Activated CD8-positive, alpha-beta memory T cell treated with anti-CD3 and anti-CD28 coated beads, Interleukin-2, amount 10 ng/mL, durations not matched to agents 7 days and 5 days (primary cell): ENCODE data around the gene EDC4. TPM values are rescaled to one million over a fixed set of nuclear protein-coding genes. Genes with fewer than 3 reads are reported as not detected.

Experiments
- ATAC-seq: fragments of 150-1000 bp; cut with Tn5 transposase; one replicate; pipeline ENCODE4 v1.10.0; 2021; ENCODE audit warnings: moderate library complexity
- CTCF ChIA-PET: fragments of 350-600 bp; sonication (Branson Sonifier 250); formaldehyde crosslinking; loops from one replicate; lab custom pipeline; 2021; ENCODE audit warnings: antibody characterized with exemption; lab: Charles Lee
- DNase-seq: peaks from one replicate; pipeline ENCODE4 v3.0.0-alpha.2; 2020
- H3K27ac Mint-ChIP-seq: one replicate; pipeline ENCODE4 v1.8.0; 2021; ENCODE audit warnings: mild to moderate bottlenecking, mixed read lengths
- H3K27me3 Mint-ChIP-seq: one replicate; pipeline ENCODE4 v1.8.0; 2021; ENCODE audit warnings: mixed read lengths
- H3K36me3 Mint-ChIP-seq: one replicate; pipeline ENCODE4 v1.8.0; 2021; ENCODE audit warnings: mild to moderate bottlenecking, mixed read lengths
- H3K4me1 Mint-ChIP-seq: one replicate; pipeline ENCODE4 v1.8.0; 2021; ENCODE audit warnings: mixed read lengths
- H3K4me3 Mint-ChIP-seq: one replicate; pipeline ENCODE4 v1.8.0; 2021; ENCODE audit warnings: mild to moderate bottlenecking, moderate library complexity, mixed read lengths
- H3K9me3 Mint-ChIP-seq: one replicate; pipeline ENCODE4 v1.8.0; 2022; ENCODE audit warnings: low read depth, mixed read lengths
- total RNA-seq, 2 experiments: library from RNA; stranded (reverse); gene quantifications; one replicate each; pipeline ENCODE4 v1.2.3, GENCODE V29; 2021

EDC4 gene
- total RNA-seq, 2 experiments from 2014 or later, result 122 to 124 TPM

DNA sequence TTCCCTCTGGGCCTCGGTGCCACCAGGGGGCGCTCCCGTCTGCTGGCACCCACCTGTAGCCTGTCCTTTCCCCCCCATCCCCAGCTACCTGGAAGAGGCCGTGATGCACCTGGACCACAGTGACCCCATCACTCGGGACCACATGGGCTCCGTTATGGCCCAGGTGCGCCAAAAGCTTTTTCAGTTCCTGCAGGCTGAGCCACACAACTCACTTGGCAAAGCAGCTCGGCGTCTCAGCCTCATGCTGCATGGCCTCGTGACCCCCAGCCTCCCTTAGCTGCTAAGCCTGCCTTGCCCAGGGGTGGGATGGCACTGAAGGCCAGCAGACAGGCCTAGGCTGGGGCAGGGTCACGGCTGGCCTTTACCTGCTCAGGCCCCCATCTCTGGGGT is 11.0 kb downstream of the EDC4 start:
- H3K4me1 Mint-ChIP-seq, result no peaks in the 10 kb centered on the region
- H3K9me3 Mint-ChIP-seq, result no peaks in the 10 kb centered on the region
- no peaks in the 10 kb centered on the region for H3K27me3 Mint-ChIP-seq
- no peak overlapping the region for H3K4me3 Mint-ChIP-seq
- peaks cover 24% of the 10 kb centered on the region for H3K36me3 Mint-ChIP-seq
- ATAC-seq, result peak; percentile 84
- peak overlapping the region; percentile 46 for H3K27ac Mint-ChIP-seq
- peak; percentile 73 for DNase-seq
- CTCF ChIA-PET, result interaction anchor here (0.8 to 3.9 kb wide), 39 partner anchors 9 to 211 kb away, joined by 3 to 38 read pairs (median 5); partner anchors contain the start of genes CTRL, EDC4, NFATC3 and NUTF2

DNA sequence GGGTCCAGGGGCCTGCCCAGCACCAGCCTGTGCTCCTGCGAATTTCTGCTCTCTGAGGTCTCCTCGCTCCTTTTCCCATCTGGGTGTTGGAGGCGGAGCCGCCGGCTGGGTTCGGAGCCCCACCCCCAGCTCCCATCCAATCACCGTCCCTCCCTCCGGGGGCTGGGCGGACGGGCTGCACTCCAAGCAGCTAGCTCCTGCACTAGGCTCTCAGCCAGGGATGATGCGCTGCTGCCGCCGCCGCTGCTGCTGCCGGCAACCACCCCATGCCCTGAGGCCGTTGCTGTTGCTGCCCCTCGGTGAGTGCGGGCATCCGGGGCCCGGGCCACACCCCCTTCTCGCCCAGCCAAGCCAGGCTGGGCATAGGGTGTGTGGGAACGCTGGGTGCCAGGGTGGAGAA is 11.8 kb downstream of the EDC4 start, which contains the start of gene NRN1L:
Gene NRN1L (plus strand): TSS at position 202 of the 400 bp plus-strand sequence. CDS start 19 bp downstream, at position 221.
- no peaks in the 10 kb centered on the region for H3K9me3 Mint-ChIP-seq
- H3K4me1 Mint-ChIP-seq, result no peaks in the 10 kb centered on the region
- no peak for ATAC-seq
- peak within 1 kb of the TSS; percentile 46 for H3K27ac Mint-ChIP-seq
- peaks cover 18% of the 10 kb centered on the region for H3K36me3 Mint-ChIP-seq
- H3K4me3 Mint-ChIP-seq, result no peak within 1 kb of the TSS
- no peaks in the 10 kb centered on the region for H3K27me3 Mint-ChIP-seq
- DNase-seq, result no peak
- CTCF ChIA-PET, result interaction anchor here (1.3 to 3.5 kb wide), 17 partner anchors 8 to 167 kb away, joined by 4 to 28 read pairs (median 12); partner anchors contain the start of genes CTRL, EDC4, PSKH1 and PSMB10

DNA sequence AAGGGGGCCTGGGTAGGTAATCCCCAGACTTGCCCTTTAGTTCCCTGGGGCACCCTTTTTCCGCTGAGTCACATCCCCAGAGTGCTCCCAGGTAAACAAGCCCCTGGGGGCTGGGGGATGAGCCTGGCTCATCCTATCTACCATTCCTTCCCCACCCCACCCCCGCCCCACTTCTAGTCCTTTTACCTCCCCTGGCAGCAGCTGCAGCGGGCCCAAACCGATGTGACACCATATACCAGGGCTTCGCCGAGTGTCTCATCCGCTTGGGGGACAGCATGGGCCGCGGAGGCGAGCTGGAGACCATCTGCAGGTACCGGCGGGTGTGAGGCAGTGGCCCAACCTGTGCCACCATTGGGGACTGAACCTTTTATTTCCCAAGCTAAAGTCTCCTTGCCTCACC is 12.7 kb downstream of the EDC4 start:
- CTCF ChIA-PET, result interaction anchor here (0.6 to 1.5 kb wide), 9 partner anchors 22 to 392 kb away, joined by 3 to 5 read pairs (median 3); partner anchors contain the start of gene PSMB10
- peaks cover 13% of the 10 kb centered on the region for H3K36me3 Mint-ChIP-seq
- no peaks in the 10 kb centered on the region for H3K4me1 Mint-ChIP-seq
- no peaks in the 10 kb centered on the region for H3K27me3 Mint-ChIP-seq
- ATAC-seq (no peak), DNase-seq (no peak)
- H3K4me3 Mint-ChIP-seq, result no peak overlapping the region
- no peaks in the 10 kb centered on the region for H3K9me3 Mint-ChIP-seq
- H3K27ac Mint-ChIP-seq, result no peak overlapping the region

DNA sequence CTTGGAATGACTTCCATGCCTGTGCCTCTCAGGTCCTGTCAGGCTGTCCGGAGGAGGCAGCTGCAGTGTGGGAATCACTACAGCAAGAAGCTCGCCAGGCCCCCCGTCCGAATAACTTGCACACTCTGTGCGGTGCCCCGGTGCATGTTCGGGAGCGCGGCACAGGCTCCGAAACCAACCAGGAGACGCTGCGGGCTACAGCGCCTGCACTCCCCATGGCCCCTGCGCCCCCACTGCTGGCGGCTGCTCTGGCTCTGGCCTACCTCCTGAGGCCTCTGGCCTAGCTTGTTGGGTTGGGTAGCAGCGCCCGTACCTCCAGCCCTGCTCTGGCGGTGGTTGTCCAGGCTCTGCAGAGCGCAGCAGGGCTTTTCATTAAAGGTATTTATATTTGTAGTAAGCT is 13.1 kb downstream of the EDC4 start:
- Mint-ChIP-seq H3K4me1 (no peaks in the 10 kb centered on the region), H3K4me3 (no peak overlapping the region), H3K27me3 (no peaks in the 10 kb centered on the region), H3K36me3 (peaks cover 13% of the 10 kb centered on the region), H3K9me3 (no peaks in the 10 kb centered on the region), H3K27ac (no peak overlapping the region)
- ATAC-seq (no peak), DNase-seq (no peak)
- CTCF ChIA-PET, result interaction anchor here (0.6 to 1.5 kb wide), 11 partner anchors 22 to 392 kb away, joined by 3 to 5 read pairs (median 3); partner anchors contain the start of gene PSMB10

DNA sequence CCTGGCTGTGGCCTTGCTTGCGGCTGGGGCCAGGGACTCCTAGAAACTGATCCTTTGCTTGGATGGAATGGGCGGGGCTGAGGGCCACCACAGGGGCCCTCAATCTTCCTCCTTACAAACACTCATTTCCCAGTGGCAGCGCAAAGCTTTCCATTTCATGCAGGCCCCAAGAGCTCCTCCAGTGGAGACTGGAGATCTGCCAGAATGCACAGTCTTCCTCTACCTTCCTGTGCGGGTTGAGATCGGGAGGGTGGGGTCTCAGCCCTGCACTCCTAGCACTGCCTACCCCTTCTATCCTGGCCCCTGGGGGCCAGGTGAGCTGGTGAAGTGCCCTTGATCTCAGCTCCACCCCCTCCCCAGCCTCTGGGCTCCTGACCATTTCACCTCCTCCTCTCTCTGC is 13.5 kb downstream of the EDC4 start:
- Mint-ChIP-seq H3K27me3 (no peaks in the 10 kb centered on the region), H3K4me1 (no peaks in the 10 kb centered on the region), H3K27ac (no peak overlapping the region), H3K4me3 (no peak overlapping the region), H3K36me3 (peaks cover 13% of the 10 kb centered on the region), H3K9me3 (no peaks in the 10 kb centered on the region)
- CTCF ChIA-PET, result interaction anchor here (0.8 to 1.7 kb wide), 11 partner anchors 23 to 365 kb away, joined by 3 to 5 read pairs (median 3); partner anchors contain the start of gene PSMB10
- no peak for DNase-seq
- no peak for ATAC-seq

DNA sequence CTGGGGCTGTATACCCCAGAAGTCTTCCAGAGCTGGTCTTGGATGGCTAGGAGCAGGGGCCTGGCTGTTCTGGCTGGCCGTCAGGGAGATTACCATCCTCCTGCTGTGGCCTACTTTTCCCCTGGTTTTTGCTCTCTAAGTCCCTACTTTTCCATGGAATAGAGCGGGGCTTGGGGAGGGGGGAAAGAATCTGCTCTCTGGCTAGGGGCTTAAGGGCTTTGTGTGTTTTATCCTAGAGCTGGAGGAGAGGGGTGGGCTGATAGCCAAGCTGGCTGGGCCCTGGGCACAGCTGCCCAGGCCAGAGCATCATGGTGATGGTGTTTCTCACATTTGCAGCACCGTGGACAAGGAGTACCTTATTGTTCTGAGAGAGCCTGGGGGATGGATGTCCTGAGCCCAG is 15.5 kb downstream of the EDC4 start:
- no peaks in the 10 kb centered on the region for H3K9me3 Mint-ChIP-seq
- peaks cover 9% of the 10 kb centered on the region for H3K36me3 Mint-ChIP-seq
- no peaks in the 10 kb centered on the region for H3K27me3 Mint-ChIP-seq
- CTCF ChIA-PET, result interaction anchor here (1.0 to 2.2 kb wide), 3 partner anchors 8 to 367 kb away, joined by 3 to 15 read pairs (median 3); no protein-coding TSS in a partner anchor
- H3K4me1 Mint-ChIP-seq, result peaks cover 7% of the 10 kb centered on the region
- ATAC-seq (no peak), DNase-seq (no peak)
- H3K4me3 Mint-ChIP-seq, result no peak overlapping the region
- no peak overlapping the region for H3K27ac Mint-ChIP-seq

DNA sequence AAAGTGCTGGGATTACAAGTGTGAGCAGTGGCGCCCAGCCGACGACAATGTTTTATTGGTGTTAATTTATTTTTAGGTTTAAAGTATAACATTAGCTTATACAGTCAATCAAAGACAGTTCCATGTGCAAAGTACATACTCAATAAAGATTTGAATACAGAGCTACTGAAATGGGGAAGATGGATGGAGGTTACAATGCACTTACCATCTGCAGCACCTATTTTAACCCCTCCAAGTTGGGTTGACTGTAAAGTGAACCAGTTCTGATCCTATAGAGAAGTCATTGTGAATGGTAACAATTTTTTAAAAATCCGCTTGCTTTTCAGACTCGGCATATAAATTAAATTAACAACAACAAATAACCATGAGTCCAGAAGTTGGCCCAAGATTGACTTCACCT is 19.5 kb downstream of the EDC4 start:
- H3K9me3 Mint-ChIP-seq, result no peaks in the 10 kb centered on the region
- CTCF ChIA-PET, result interaction anchor here (0.9 to 3.5 kb wide), 8 partner anchors 9 to 148 kb away, joined by 3 to 18 read pairs (median 3); partner anchors contain the start of genes DDX28 and DUS2
- no peaks in the 10 kb centered on the region for H3K27me3 Mint-ChIP-seq
- peak overlapping the region; percentile 84 for H3K27ac Mint-ChIP-seq
- no peak for ATAC-seq
- H3K36me3 Mint-ChIP-seq, result peaks cover 2% of the 10 kb centered on the region
- H3K4me3 Mint-ChIP-seq, result peak overlapping the region; percentile 95
- H3K4me1 Mint-ChIP-seq, result peaks cover 22% of the 10 kb centered on the region
- DNase-seq, result no peak

- Mint-ChIP-seq H3K4me3 (peak within 1 kb of the TSS; percentile 95), H3K4me1 (peaks cover 22% of the 10 kb centered on the region), H3K27ac (peak within 1 kb of the TSS; percentile 94), H3K27me3 (no peaks in the 10 kb centered on the region), H3K36me3 (peaks cover 2% of the 10 kb centered on the region), H3K9me3 (no peaks in the 10 kb centered on the region)
- DNase-seq, result peak; percentile 98
- peak; percentile 99 for ATAC-seq
- CTCF ChIA-PET, result interaction anchor here (0.8 to 3.5 kb wide), 10 partner anchors 9 to 147 kb away, joined by 3 to 18 read pairs (median 3); partner anchors contain the start of genes DDX28 and DUS2
Measured at GRCh38 chr16:67892899-67893742, 20.3 kb downstream of the EDC4 start, which contains the start of gene PSKH1. TSS of gene PSKH1 (plus strand) at chr16:67893254. CDS start at chr16:67908750, 15,496 bp downstream.

DNA sequence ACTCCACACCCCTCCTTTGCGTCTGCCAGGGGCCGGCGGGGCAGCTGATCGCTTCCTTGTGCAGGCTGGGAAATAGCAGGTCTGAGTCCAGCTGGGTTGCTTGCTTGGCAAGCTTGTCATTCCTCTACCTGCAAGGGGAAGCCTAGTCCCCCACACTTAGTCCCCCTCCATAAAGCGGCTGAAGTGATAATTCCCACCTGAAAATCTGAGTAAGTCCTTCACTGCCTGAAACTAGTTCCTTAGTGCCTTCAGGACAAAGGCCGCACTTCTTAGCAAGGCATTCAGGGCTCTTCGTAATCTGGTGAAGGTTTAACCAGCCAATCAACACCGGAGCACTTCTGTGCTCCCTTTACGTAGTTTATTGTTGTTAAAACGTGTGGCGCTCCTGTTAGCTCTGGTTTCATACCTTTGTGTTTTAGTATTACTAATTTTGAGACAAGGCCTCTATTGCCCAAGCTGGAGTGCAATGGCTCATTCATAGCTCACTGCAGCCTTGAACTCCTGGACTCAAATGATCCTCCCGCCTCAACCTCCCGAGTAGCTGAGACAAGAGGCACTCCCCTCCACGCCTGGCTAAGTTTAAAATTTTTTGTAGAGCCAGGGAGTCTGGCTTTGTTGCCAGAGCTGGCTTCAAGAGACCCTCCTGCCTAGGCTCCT is 21.0 kb downstream of the EDC4 start:
- Mint-ChIP-seq H3K4me1 (peaks cover 22% of the 10 kb centered on the region), H3K36me3 (peaks cover 2% of the 10 kb centered on the region), H3K27ac (peak overlapping the region; percentile 94), H3K4me3 (peak overlapping the region; percentile 95), H3K27me3 (no peaks in the 10 kb centered on the region), H3K9me3 (no peaks in the 10 kb centered on the region)
- no peak for ATAC-seq
- CTCF ChIA-PET, result interaction anchor here (0.8 to 3.5 kb wide), 6 partner anchors 10 to 77 kb away, joined by 3 to 18 read pairs (median 4); no protein-coding TSS in a partner anchor
- peak; percentile 54 for DNase-seq

- H3K4me3 Mint-ChIP-seq, result no peak overlapping the region
- H3K27ac Mint-ChIP-seq, result no peak overlapping the region
- no peak for ATAC-seq
- DNase-seq, result no peak
- H3K36me3 Mint-ChIP-seq, result peaks cover 2% of the 10 kb centered on the region
- H3K4me1 Mint-ChIP-seq, result peaks cover 22% of the 10 kb centered on the region
- H3K27me3 Mint-ChIP-seq, result no peaks in the 10 kb centered on the region
- H3K9me3 Mint-ChIP-seq, result no peaks in the 10 kb centered on the region
- CTCF ChIA-PET, result interaction anchor here (1.2 to 2.1 kb wide), 4 partner anchors 13 to 144 kb away, joined by 3 to 7 read pairs (median 5); partner anchors contain the start of gene NRN1L
Measured at GRCh38 chr16:67897231-67897630, 24.4 kb downstream of the EDC4 start.

DNA sequence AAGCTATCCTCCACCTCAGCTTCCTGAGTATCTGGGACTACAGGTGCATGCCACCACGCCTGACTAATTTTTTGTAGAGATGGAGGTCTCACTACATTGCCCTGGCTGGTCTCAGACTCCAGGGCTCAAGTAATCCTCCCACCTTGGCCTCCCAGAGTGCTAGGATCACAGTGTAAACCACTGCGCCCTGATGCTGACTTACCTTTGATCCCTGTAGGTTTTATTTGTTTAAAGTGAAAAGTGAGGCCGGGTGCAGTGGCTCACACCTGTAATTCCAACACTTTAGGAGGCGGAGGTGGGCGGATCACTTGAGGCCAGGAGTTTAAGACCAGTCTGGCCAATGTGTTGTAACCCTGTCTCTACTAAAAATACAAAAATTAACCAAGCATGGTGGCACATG is 28.9 kb downstream of the EDC4 start:
- Mint-ChIP-seq H3K27ac (no peak overlapping the region), H3K36me3 (no peaks in the 10 kb centered on the region), H3K4me3 (no peak overlapping the region), H3K27me3 (no peaks in the 10 kb centered on the region), H3K4me1 (no peaks in the 10 kb centered on the region), H3K9me3 (no peaks in the 10 kb centered on the region)
- CTCF ChIA-PET, result interaction anchor here (1.6 to 1.7 kb wide), 2 partner anchors 18 to 85 kb away, joined by 4 to 6 read pairs; no protein-coding TSS in a partner anchor
- DNase-seq (no peak), ATAC-seq (no peak)

- H3K27me3 Mint-ChIP-seq, result no peaks in the 10 kb centered on the region
- ATAC-seq (no peak), DNase-seq (no peak)
- H3K4me1 Mint-ChIP-seq, result no peaks in the 10 kb centered on the region
- no peaks in the 10 kb centered on the region for H3K9me3 Mint-ChIP-seq
- no peak overlapping the region for H3K27ac Mint-ChIP-seq
- no peaks in the 10 kb centered on the region for H3K36me3 Mint-ChIP-seq
- CTCF ChIA-PET, result interaction anchor here (0.6 to 1.9 kb wide), 2 partner anchors 84 to 86 kb away, joined by 4 to 7 read pairs; no protein-coding TSS in a partner anchor
- no peak overlapping the region for H3K4me3 Mint-ChIP-seq
Measured at GRCh38 chr16:67902831-67903230, 30.0 kb downstream of the EDC4 start.
